Astrocyte of the cerebellum (primary cell): ENCODE data around the gene NCS1.

Experiments
- DNase-seq: peaks from one replicate; pipeline ENCODE4 v3.0.0-alpha.2; 2011; ENCODE audit warnings: low read depth
- H3K4me3 ChIP-seq: 2 replicates; pipeline ENCODE4 v1.5.1; 2011; ENCODE audit warnings: mild to moderate bottlenecking, low read depth, low read length, moderate library complexity
- in situ Hi-C: cut with HindIII; loops from 2 replicates; pipeline ENCODE4 v1.10.0; 2017; ENCODE audit warnings: low sequenced_read_pairs
- TF ChIP-seq, protein P1 (sequence below): IDR thresholded peaks from 2 replicates; pipeline ENCODE4 v1.5.1; 2012; ENCODE audit warnings: low read length, low read depth, moderate library complexity, mild to moderate bottlenecking; ENCODE audit errors: missing control alignments

NCS1 gene

GRCh38 chr9:130222833-130223232 lies 50.6 kb downstream of the NCS1 start:
- in situ Hi-C loops: no loop called here
- TF ChIP-seq, protein P1, sequence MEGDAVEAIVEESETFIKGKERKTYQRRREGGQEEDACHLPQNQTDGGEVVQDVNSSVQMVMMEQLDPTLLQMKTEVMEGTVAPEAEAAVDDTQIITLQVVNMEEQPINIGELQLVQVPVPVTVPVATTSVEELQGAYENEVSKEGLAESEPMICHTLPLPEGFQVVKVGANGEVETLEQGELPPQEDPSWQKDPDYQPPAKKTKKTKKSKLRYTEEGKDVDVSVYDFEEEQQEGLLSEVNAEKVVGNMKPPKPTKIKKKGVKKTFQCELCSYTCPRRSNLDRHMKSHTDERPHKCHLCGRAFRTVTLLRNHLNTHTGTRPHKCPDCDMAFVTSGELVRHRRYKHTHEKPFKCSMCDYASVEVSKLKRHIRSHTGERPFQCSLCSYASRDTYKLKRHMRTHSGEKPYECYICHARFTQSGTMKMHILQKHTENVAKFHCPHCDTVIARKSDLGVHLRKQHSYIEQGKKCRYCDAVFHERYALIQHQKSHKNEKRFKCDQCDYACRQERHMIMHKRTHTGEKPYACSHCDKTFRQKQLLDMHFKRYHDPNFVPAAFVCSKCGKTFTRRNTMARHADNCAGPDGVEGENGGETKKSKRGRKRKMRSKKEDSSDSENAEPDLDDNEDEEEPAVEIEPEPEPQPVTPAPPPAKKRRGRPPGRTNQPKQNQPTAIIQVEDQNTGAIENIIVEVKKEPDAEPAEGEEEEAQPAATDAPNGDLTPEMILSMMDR: no peak
- H3K4me3 ChIP-seq: no peak overlapping the region
- no peak for DNase-seq

GRCh38 chr9:130225071-130225470 lies 52.9 kb downstream of the NCS1 start:
- no peak overlapping the region for H3K4me3 ChIP-seq
- in situ Hi-C loops: no loop called here
- no peak for DNase-seq
- TF ChIP-seq, protein P1: no peak

DNA sequence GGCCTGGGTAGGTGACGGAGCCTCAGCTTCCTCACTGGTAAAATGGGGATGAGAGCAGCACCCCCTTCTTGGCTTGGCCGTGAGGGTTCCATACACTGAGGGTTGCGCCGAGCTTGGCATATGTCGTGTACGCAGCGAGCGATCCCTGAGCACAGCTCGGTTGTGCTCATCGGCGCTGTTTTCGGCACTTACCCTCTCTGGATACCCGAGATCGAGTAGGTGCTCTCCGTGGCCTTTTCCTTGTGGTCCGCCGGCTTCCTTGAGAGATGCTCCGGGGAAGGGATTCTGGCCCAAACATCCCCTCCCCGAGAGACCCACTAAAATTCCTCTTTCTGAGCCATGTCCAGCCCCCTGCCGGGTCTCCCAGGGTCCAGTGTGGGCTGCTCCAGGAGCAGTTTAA lies 53.4 kb downstream of the NCS1 start:
- TF ChIP-seq, protein P1: no peak
- in situ Hi-C loops: no loop called here
- no peak for DNase-seq
- H3K4me3 ChIP-seq: no peak overlapping the region

DNA sequence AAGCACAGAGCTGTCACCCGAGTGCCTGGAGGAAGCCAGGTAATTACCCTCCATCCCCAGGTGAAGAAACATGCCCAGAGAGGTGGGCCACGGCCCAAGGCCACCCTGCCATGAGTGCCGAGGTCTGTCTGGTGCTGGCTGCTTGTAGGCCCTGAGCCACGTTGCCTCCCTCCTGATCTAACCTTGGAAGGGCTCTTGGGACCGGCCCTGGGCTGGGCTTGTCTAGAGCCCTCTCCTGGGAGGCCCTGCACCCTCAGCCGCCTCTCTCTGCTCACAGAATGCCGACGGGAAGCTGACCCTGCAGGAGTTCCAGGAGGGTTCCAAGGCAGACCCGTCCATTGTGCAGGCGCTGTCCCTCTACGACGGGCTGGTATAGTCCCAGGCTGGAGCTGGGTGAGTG lies 53.9 kb downstream of the NCS1 start:
- TF ChIP-seq, protein P1: no peak
- DNase-seq: no peak
- in situ Hi-C loops: no loop called here
- no peak overlapping the region for H3K4me3 ChIP-seq

- TF ChIP-seq, protein P1: no peak
- in situ Hi-C loops: no loop called here
- H3K4me3 ChIP-seq: no peak overlapping the region
- DNase-seq: no peak
These were observed 55.6 kb downstream of the NCS1 start for GRCh38 chr9:130227833-130228232.

- TF ChIP-seq, protein P1: no peak
- DNase-seq: no peak
- in situ Hi-C loops: no loop called here
- no peak overlapping the region for H3K4me3 ChIP-seq
These were observed 57.6 kb downstream of the NCS1 start for GRCh38 chr9:130229759-130230158.

DNA sequence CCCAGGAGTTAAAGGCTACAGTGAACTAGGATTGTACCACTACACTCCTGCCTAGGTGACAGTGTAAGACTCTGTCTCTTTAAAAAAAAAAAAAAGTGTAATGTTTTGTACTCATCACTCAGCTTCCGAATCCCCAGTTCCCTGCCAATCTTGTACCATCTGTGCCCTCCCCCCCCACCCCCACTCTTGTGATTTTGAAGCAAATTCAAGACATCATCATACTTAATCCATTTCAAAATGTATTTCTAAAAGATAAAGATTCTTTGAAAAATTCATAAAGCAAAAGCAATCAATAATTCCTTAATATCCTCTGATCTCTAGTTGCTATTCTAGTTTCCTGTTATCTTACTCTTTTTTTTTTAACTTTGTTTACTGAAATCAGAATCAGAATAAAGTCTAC lies 58.4 kb downstream of the NCS1 start:
- TF ChIP-seq, protein P1: no peak
- no peak for DNase-seq
- in situ Hi-C loops: no loop called here
- H3K4me3 ChIP-seq: no peak overlapping the region
